HG03439 (cell line): ENCODE results near the gene NUP160.
"Not testable (repeated sequence)": the region's sequence is repeated elsewhere in the genome, so short reads cannot be mapped to it uniquely, and the experiment has no call there.

Experiments used
- ATAC-seq: cut with Tn5 transposase; IDR thresholded peaks from one replicate; pipeline ENCODE4 v1.9.1; 2021; ENCODE audit warnings: mild to moderate bottlenecking, moderate library complexity; ENCODE audit not compliant: unreplicated experiment

NUP160 gene

GRCh38 chr11:47791774-47792430 is 56.2 kb downstream of the NUP160 start:
- ATAC-seq = no peak

- not testable (repeated sequence) for ATAC-seq
Observed at GRCh38 chr11:47790017-47790416, 58.1 kb downstream of the NUP160 start.

GRCh38 chr11:47788181-47788580 is 60.0 kb downstream of the NUP160 start:
- no peak for ATAC-seq

GRCh38 chr11:47786373-47786772 is 61.8 kb downstream of the NUP160 start:
- no peak for ATAC-seq

GRCh38 chr11:47784785-47785381 is 63.3 kb downstream of the NUP160 start:
- ATAC-seq = no peak

GRCh38 chr11:47783087-47783610 is 65.0 kb downstream of the NUP160 start:
- ATAC-seq = no peak

GRCh38 chr11:47778878-47779483 is 69.2 kb downstream of the NUP160 start:
- ATAC-seq = no peak

- ATAC-seq = no peak
Observed at GRCh38 chr11:47775240-47775869, 72.8 kb downstream of the NUP160 start.

- no peak for ATAC-seq
Observed at GRCh38 chr11:47773882-47774281, 74.3 kb downstream of the NUP160 start.

GRCh38 chr11:47769556-47769955 is 78.6 kb downstream of the NUP160 start:
- not testable (repeated sequence) for ATAC-seq

- ATAC-seq = no peak
Observed at GRCh38 chr11:47768101-47768612, 80.0 kb downstream of the NUP160 start.

GRCh38 chr11:47766509-47767227 is 81.5 kb downstream of the NUP160 start:
- ATAC-seq = peak; percentile 32

- no peak for ATAC-seq
Observed at GRCh38 chr11:47765086-47765485, 83.1 kb downstream of the NUP160 start.

GRCh38 chr11:47759291-47759690 is 88.9 kb downstream of the NUP160 start:
- ATAC-seq = not testable (repeated sequence)

GRCh38 chr11:47756208-47756607 is 91.9 kb downstream of the NUP160 start:
- ATAC-seq = no peak

GRCh38 chr11:47750725-47751124 is 97.4 kb downstream of the NUP160 start:
- no peak for ATAC-seq

- ATAC-seq = not testable (repeated sequence)
Observed at GRCh38 chr11:47742494-47742893, 105.7 kb downstream of the NUP160 start.

- ATAC-seq = not testable (repeated sequence)
Observed at GRCh38 chr11:47737817-47738216, 110.3 kb downstream of the NUP160 start.

- ATAC-seq = no peak
Observed at GRCh38 chr11:47732271-47732670, 115.9 kb downstream of the NUP160 start.

GRCh38 chr11:47731475-47731874 is 116.7 kb downstream of the NUP160 start:
- ATAC-seq = no peak
